Ishikawa (cell line): ENCODE results near the gene PTPN2.

ENCODE experiments used
- CEBPB ChIP-seq: IDR thresholded peaks from 2 replicates; pipeline ENCODE4 v1.6.1; 2012
- CREB1 ChIP-seq: IDR thresholded peaks from 2 replicates; pipeline ENCODE4 v1.6.1; 2012; ENCODE audit warnings: low read depth
- EGR1 ChIP-seq: IDR thresholded peaks from 2 replicates; pipeline ENCODE4 v1.6.1; 2012
- EP300 ChIP-seq: IDR thresholded peaks from 2 replicates; pipeline ENCODE4 v1.6.1; 2012; ENCODE audit warnings: borderline replicate concordance
- FOXM1 ChIP-seq: IDR thresholded peaks from 2 replicates; pipeline ENCODE4 v1.6.1; 2012; ENCODE audit warnings: low read depth, borderline replicate concordance
- MAX ChIP-seq: IDR thresholded peaks from 2 replicates; pipeline ENCODE4 v1.6.1; 2012
- NFIC ChIP-seq: IDR thresholded peaks from 2 replicates; pipeline ENCODE4 v1.6.1; 2012
- RAD21 ChIP-seq: IDR thresholded peaks from 2 replicates; pipeline ENCODE4 v1.6.1; 2012; ENCODE audit warnings: low read depth
- REST ChIP-seq: IDR thresholded peaks from 2 replicates; pipeline ENCODE4 v1.6.1; 2012; ENCODE audit warnings: low read depth, mild to moderate bottlenecking
- TAF1 ChIP-seq: IDR thresholded peaks from 2 replicates; pipeline ENCODE4 v1.6.1; 2012; ENCODE audit warnings: low read depth, mild to moderate bottlenecking
- TCF12 ChIP-seq: IDR thresholded peaks from 2 replicates; pipeline ENCODE4 v1.6.1; 2012; ENCODE audit warnings: low read depth
- TEAD4 ChIP-seq: IDR thresholded peaks from 2 replicates; pipeline ENCODE4 v1.6.1; 2012
- USF1 ChIP-seq: IDR thresholded peaks from 2 replicates; pipeline ENCODE4 v1.6.1; 2012
- YY1 ChIP-seq: IDR thresholded peaks from 2 replicates; pipeline ENCODE4 v1.6.1; 2012; ENCODE audit warnings: low read depth
- ZBTB7A ChIP-seq: IDR thresholded peaks from 2 replicates; pipeline ENCODE4 v1.6.1; 2012; ENCODE audit warnings: low read depth

Gene PTPN2

GRCh38 chr18:12921178-12921577 is 37.1 kb upstream of the PTPN2 start:
- TF ChIP-seq ZBTB7A, result no peak
- TF ChIP-seq REST, result no peak
- no peak for TF ChIP-seq RAD21
- no peak for TF ChIP-seq FOXM1
- no peak for TF ChIP-seq CREB1
- TF ChIP-seq EP300, result no peak
- TF ChIP-seq TEAD4, result no peak
- no peak for TF ChIP-seq NFIC
- no peak for TF ChIP-seq TAF1
- TF ChIP-seq MAX, result no peak
- no peak for TF ChIP-seq CEBPB
- TF ChIP-seq TCF12, result no peak

GRCh38 chr18:12911929-12912703 is 28.1 kb upstream of the PTPN2 start:
- no peak for TF ChIP-seq CREB1
- TF ChIP-seq TCF12, result no peak
- TF ChIP-seq EGR1, result no peak
- TF ChIP-seq RAD21, result no peak
- no peak for TF ChIP-seq TEAD4
- TF ChIP-seq YY1, result no peak
- TF ChIP-seq CEBPB, result no peak
- TF ChIP-seq FOXM1, result no peak
- TF ChIP-seq EP300, result no peak
- no peak for TF ChIP-seq MAX

- no peak for TF ChIP-seq EGR1
- no peak for TF ChIP-seq EP300
- TF ChIP-seq MAX, result no peak
- no peak for TF ChIP-seq REST
- TF ChIP-seq CREB1, result no peak
- TF ChIP-seq CEBPB, result no peak
- TF ChIP-seq NFIC, result no peak
- TF ChIP-seq TEAD4, result no peak
- TF ChIP-seq TCF12, result no peak
- TF ChIP-seq ZBTB7A, result no peak
- no peak for TF ChIP-seq YY1
- TF ChIP-seq TAF1, result no peak
- TF ChIP-seq RAD21, result no peak
- no peak for TF ChIP-seq USF1
- no peak for TF ChIP-seq FOXM1
These were observed 27.2 kb upstream of the PTPN2 start for GRCh38 chr18:12911025-12911928.

- TF ChIP-seq TCF12, result no peak
These were observed 24.7 kb upstream of the PTPN2 start for GRCh38 chr18:12908706-12909105.

GRCh38 chr18:12907258-12907925 is 23.4 kb upstream of the PTPN2 start:
- no peak for TF ChIP-seq TCF12
- no peak for TF ChIP-seq REST
- TF ChIP-seq CREB1, result no peak
- no peak for TF ChIP-seq CEBPB
- TF ChIP-seq TAF1, result no peak
- TF ChIP-seq MAX, result no peak
- TF ChIP-seq ZBTB7A, result no peak
- no peak for TF ChIP-seq YY1
- no peak for TF ChIP-seq USF1
- no peak for TF ChIP-seq EP300
- no peak for TF ChIP-seq NFIC
- no peak for TF ChIP-seq RAD21
- TF ChIP-seq TEAD4, result no peak
- TF ChIP-seq FOXM1, result no peak
- no peak for TF ChIP-seq EGR1
